GM19438 (cell line): ENCODE measurements around the gene ARHGAP40.

ENCODE experiments used
- ATAC-seq: cut with Tn5 transposase; IDR thresholded peaks from one replicate; pipeline ENCODE4 v1.9.1; 2021; ENCODE audit warnings: low read depth; ENCODE audit not compliant: unreplicated experiment

Gene ARHGAP40

GRCh38 chr20:38616457-38616856 lies 14.8 kb downstream of the ARHGAP40 start:
- no peak for ATAC-seq

DNA sequence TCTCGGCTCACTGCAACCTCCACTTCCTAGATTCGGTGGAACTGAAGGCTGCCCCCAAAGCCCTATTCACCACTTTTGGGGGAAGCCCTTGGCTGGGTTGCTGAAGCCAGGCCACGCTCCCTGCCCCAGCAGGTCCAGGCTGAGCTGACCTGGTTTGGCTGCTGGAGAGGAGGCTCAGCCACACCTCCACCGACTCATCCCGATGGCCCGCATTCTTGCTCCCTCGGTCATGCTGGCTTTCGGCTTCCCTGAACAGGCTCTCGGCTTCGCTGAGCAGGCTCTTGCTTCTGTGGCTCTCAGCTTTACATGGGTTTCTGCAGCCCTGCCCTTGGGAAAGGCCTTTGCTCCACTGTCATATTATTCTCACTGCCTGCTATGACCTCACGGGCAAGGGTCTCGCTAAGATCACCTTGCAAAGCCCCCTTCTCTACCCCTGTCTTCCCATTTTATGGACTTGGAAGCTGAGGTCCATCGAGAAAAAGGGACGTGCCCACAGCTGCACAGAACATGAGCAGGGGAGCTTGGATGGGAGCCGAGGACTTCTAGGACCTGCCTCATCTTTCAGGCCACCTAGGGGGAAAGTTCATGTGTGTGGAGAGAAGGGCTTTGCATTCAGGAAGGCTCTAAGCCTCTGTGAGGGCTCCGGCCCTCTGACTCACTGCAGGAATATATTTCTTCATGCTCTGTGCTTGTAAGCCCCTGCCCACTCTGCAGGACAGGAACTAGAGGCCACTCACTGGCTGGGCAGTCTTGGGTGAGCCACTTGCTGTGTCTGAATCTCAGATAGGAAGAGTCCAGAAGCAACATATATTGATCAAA lies 15.6 kb downstream of the ARHGAP40 start:
- ATAC-seq: no peak

- no peak for ATAC-seq
These were observed 16.2 kb downstream of the ARHGAP40 start for GRCh38 chr20:38617830-38618196.

DNA sequence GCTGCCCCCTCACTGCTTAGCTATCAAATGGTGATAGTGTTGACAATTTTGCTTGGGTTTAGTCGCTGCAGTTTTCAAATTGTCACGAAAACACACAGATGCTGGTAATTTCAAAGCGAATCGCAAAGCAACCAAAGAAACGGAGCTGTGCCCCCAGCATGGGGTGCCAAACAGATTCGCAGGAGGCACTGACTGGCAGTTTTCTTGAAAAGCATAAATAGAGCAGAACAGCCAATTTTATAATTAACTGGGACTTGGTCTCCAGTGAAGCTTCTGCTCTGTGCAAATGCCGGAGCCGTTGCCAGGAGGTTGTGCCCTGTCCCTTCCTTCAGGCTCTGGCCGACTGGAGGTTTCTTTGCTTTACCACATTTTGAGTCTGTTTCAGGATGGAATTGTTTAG lies 18.8 kb downstream of the ARHGAP40 start:
- no peak for ATAC-seq

DNA sequence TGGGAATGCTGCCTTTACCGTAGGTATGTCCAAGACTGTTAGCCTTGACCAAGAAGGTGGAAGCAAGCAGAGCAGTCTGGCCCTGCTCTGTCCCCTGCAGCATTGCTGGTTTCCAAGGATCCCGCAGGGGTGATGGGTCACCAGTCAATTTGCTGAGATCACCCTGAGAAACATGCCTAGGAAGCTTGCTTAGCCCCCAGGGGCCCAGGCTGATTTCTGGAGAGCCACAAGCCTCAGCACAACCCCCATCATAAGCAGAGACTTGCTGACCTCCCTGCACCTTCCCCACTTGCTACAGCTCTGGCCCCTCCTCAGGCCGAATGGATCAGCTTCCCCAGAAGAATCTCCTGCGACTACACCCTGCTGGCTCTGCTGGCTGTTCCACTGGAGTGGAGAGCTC lies 21.5 kb downstream of the ARHGAP40 start:
- no peak for ATAC-seq

- no peak for ATAC-seq
These were observed 22.5 kb downstream of the ARHGAP40 start for GRCh38 chr20:38624084-38624483.

DNA sequence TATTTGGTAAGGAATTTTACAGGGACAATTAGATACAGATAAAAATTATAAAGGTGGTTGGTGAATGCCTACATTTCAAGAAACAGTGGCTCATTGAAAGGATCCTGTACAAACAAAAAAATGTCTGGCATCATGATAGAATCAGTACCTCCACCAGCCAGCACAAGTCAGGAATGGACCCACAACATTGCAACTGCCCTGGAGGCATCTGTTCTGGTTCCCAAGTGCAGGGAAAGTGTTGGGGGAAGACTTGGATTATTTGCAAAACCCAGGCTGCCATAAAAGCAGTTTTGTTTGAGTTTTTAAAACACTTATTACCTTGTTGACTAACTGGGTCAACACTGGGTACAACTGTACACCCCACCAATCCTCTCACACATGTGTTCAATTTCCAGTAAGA lies 24.3 kb downstream of the ARHGAP40 start:
- ATAC-seq: no peak

GRCh38 chr20:38626921-38627659 lies 25.5 kb downstream of the ARHGAP40 start:
- ATAC-seq: no peak

- no peak for ATAC-seq
These were observed 27.2 kb downstream of the ARHGAP40 start for GRCh38 chr20:38628580-38629470.

DNA sequence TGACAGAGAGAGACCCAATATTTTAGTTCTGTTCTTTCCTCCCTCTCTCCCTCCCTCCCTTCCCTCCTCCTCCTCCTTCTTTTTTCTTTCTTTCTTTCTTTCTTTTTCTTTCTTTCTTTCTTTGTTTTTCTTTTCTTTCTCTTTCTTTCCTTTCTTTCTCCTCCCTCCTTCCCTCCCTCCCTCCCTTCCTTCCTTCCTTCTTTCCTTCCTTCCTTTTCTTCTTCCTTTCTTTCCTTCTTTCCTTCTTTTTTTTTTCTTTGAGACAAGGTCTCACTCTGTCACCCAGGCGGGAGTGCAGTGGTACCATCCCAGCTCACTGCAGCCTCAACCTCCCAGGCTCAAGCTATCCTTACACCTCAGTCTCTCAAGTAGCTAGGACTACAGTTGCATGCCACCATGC lies 28.4 kb downstream of the ARHGAP40 start:
- ATAC-seq: no peak

- no peak for ATAC-seq
These were observed 29.1 kb downstream of the ARHGAP40 start for GRCh38 chr20:38630727-38631126.

DNA sequence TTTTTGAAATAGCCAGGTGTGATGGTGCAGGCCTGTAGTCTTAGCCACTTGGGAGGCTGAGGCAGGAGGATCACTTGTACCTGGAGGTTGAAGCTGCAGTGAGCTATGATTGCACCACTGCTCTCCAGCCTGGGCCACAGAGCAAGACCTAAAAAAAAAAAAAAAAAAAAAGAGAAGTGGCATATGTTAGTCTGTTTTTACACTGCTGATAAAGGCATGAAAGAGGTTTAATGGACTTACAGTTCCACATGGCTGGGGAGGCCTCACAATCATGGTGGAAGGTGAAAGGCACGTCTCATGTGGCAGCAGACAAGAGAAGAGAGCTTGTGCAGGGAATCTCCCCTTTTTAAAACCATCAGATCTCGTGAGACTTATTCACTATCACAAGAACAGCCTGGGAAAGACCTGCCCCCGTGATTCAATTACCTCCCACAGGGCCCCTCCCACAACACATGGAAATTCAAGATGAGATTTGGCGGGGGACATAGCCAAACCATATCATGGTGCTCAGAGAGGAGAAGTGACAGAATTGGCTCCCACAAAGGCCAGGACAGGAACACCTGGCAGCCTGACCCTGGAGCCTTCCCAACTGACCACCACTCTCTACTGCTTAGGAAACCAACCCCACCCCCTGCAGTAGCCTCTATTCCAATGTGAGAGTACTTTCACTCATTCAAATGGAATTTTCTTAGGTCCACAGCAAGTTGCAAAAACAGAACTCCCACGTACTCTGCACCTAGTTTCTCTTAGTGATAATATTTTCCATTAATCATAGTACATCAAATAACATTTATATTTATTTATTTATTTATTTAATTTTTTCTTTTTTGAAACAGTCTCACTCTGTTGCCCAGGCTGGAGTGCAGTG lies 29.8 kb downstream of the ARHGAP40 start:
- no peak for ATAC-seq

- no peak for ATAC-seq
These were observed 32.0 kb downstream of the ARHGAP40 start for GRCh38 chr20:38633577-38634093.

DNA sequence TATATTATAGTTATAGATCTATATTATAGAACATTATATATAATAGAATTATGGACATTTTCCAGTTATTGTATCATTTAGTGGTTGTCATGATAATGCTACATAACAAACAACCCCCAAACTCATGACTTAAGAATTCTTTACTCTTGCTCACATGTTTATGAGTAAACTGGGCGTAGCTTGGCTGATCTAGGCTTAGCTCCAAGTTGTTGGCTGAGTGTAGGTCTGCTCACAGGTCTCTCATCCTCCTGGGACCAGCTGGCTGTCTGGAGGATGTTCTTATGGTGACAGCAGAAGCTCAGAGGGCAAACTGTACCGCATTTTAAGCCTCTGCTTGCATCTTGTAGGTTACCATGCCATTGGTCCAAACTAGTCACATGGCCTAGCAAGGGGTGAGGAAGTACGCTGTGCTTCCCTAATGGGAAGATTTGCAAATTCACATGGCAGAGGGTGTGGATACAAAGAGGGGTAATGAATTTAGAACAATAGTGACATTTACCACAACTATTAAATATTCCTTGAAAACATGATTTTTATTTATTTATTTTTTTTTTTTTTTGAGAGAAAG lies 34.2 kb downstream of the ARHGAP40 start:
- ATAC-seq: no peak

GRCh38 chr20:38640521-38640920 lies 38.9 kb downstream of the ARHGAP40 start:
- ATAC-seq: no peak

DNA sequence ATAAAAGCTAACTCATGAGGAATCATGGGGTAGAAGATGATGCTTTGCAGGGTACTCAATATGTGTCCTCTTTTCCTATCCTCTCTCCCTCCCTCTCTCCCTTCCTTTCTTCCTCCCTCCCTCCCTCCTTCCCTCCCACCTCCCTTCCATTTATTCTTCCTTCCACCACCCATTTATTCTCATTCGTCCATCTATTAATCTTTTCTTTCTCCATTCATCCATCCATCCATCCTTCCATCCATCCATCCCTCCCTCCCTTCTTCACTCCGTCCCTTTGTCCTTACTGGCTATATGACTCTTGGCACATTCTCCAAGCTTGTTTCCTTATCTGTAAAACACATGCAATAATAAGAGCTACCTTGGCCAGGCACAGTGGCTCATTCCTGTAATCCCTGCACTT lies 40.9 kb downstream of the ARHGAP40 start:
- ATAC-seq: no peak

- ATAC-seq: no peak
These were observed 43.1 kb downstream of the ARHGAP40 start for GRCh38 chr20:38644588-38645260.

DNA sequence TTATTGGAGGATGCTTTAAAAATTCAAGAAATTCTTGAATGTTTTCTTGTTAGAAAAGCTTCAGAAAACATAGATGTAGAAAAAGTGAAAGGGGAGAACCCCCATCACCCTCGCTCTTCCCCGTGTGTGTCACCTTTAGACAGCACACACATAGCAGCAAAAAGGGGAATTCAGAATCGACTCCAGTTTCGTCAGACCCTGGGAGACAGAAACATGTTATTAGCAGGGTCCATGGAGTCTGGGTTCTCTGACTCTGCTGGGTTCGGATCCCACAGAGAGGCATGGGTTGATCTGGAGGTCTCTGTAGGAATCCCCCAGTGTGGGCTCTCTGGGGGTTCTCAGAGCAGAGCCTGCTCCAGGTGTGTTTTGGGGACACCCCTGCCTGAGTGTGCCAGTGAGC lies 43.7 kb downstream of the ARHGAP40 start:
- no peak for ATAC-seq
